NT2/D1 (cell line): ENCODE data around the gene DSCAM.

Experiments used
- SUZ12 ChIP-seq: IDR thresholded peaks from 2 replicates; pipeline ENCODE4 v1.6.1; 2011; ENCODE audit not compliant: insufficient read length, insufficient read depth; ENCODE audit errors: extremely low read depth
- YY1 ChIP-seq: IDR thresholded peaks from 2 replicates; pipeline ENCODE4 v1.6.1; 2011; ENCODE audit not compliant: insufficient read length, insufficient read depth

- no peak for TF ChIP-seq YY1
- no peak for TF ChIP-seq SUZ12
These were observed 875.0 kb downstream of the DSCAM start for GRCh38 chr21:39971956-39972355.
